Nucleus accumbens (tissue), 56 donors: ENCODE results near the gene BFSP1.
A peak's percentile ranks its signal among the peaks of the same experiment; 100 is the strongest.

Experiments used
- DNase-seq, 56 donors: peaks; one replicate each; lab custom pipeline; 2025; lab: John Stamatoyannopoulos, UW

Gene BFSP1

DNA sequence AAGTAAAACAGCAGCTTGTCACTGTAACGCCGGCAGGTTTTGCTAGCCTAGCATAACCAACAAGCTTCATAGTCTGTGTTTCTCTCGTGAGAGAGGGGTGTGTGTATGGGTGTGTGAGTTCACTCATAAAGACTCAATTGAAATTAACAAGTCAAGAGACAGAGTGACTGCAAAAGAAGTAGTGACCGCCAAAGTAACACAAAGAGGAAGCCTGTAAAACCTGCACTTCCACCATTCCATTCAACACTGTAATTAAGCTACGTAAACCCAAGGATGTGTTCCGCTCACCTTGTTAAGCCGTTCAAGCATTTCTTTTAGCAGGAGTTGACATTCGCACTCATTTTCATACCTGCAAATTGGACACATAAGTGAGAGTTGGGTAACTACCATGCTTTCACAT lies 6.6 kb downstream of the BFSP1 start:
- no peak for DNase-seq

DNA sequence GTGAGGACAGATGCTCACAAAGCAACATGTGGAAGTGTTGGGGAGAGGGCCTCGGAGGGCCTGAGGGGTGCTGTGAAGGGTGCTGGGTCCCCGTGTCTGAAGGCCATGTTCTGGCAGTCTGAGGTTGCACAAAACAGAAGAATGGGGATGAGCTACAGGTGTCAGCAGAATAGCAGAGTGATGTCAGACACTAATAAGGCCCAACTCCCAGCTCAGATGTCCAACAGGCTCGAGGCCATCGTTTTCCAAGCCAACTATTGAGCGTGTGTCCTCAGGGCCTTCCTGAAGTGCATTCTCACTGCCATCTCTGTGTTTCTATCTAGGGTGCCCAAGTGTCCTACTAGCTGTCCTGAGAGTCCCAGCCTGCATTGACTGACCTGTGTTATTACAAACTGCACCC lies 7.9 kb downstream of the BFSP1 start:
- no peak for DNase-seq

DNA sequence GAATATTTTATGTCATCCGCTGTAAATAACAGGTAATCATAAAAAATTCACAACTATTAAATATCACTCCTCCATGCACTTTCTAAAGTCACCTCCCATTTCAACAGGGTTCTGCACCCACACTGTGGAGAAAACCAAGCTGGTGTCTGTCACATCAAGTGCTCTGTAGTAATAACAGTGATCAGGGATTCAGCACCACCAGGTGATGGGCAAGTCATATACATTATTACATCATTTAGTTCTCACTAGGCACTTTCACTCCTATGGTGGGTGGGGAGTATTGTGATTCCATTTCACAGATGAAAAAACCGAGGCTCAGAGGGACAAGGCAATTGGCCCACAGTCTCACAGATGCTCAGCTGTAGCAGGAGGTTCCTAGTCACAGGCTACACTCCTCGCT lies 8.7 kb downstream of the BFSP1 start:
- DNase-seq = no peak

DNA sequence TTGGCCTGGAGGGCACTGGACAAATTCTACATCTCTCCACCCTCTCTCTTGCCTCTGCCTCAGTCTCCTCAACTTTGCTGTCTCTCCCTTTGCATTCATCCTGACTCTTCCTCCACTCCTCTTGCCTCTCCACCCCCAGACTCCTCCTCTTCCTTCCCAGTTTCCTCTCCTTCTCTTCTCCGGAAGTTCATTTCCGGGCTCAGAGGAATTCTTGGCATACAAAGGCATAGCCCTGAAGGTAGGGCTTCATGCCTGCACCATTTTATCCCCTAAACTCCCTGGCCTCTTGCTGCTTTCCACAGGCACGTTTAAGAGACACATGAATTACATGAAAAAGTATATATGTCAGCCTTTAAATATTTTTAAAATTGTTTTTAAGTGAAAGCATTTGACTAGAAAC lies 10.6 kb downstream of the BFSP1 start:
- DNase-seq = no peak

DNA sequence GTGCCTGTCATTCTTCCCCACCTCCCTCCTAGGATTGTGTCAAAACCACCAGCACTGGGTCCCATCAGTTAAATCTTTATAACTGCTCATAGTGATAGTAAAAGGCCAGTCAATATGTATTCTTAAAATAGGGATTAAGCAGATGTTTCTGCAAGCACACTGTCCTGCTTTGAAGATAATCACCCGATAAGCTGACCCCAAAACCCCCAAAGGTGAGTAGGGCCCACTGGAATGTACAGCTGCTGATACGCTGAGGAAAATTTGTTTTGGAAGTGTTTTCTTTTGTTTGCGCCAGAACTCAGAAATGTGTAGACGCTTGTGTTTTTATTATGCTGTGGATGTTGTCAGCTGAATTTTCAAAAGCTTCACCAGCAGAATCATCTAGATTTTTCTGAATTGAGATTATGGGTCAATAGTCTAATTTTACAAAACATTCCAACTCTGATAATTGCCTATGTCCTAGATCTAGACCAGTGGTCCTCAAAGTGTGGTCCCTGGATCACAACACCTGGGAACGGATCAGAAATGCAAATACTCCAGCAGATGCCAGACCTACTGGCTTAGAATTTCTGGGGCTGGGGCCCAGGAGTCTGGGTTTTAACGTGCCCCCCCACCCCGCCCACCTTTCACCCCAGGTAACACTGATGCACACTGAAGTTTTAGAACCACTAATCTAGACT lies 11.4 kb downstream of the BFSP1 start:
- DNase-seq = no peak

DNA sequence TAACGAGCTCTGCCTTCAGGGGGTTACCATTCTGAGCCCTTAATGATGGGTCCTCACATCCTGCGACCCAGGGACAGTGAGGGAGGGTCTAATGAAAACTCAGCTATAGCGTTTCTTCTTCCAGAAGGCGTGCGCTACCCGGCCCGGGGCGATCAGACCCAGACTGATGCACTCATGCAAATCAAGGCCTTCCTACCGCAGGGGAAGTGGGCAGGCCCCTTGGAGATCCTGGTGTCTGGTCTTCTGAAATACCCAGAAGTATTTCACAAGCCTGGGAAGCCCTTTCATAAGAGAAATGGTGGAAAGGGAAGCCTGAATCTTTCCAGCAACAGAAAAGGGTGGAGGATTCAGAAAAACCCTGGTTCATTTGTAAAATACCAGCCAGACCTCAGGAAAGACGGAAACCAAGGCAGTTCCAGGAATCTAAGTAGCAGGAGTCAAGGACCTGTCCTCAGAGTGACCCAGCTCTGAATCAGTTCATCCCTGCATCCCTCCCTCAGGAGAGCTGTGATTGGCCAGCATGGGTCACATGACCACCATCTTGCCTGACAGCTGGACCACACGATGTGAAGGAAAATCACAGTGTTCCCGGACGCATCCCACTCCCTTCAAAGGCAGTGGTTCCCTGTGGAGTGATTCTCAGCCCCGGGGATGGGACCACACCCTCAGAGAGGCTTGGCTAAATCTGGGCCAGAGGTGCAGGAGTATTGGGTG lies 12.7 kb downstream of the BFSP1 start:
- peak in 15 of 56 donors; percentile 2 to 42 (median 10) for DNase-seq

DNA sequence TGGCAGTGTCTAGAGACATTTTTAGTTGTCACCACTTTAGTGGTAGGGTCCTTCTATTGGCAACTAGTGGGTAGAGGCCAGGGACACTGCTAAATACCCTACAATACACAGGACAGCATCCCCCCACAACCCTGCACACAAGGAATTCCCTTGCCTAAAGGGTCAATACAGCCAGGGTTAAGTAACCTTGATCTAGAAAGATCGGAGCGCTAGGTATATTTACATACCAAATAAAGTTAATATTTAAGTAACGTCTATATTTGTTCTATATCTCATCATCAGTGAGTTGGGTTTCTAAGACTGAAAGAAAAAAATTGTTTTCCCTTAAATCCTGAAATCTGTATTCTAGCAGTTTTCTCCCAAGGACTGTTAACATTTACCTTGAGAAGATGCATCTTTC lies 16.1 kb downstream of the BFSP1 start:
- DNase-seq = no peak

DNA sequence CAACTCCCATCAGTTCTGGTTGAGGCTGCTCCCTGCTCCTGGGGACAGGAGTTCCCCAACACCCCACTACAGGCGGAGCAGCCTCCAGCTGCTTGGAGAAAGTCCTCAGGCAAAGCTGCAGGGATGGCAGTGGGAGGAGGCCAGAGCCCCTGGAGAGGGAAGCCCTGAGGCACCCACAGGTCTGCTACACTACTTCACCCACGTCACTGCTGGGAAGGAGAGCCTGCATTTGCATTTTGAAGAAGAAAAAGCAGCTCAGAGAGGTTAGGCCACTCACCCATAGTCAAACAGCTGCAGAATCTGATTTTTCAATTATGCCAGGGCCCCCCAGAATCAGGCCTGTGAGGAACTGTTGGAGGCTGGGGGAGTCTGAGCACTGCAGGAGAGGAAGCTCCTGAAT lies 17.2 kb downstream of the BFSP1 start:
- no peak for DNase-seq

DNA sequence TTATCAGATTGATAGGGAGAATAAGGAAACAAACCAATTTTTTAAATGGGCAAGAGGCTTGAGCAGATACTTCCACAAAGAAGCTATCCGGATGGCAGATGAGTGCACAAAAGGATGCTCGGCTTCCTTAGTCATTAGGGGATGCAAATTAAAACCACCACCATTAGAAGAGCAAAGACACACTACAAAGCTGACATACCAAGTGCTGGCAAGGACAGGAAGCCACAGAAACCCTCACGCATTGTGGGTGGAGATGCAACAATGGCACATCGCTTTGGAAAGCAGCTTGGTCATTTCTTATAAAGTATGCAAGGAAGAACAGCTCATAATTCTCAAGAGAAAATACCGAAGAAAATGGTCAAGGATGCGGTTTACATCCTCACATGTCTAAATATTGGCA lies 19.8 kb downstream of the BFSP1 start:
- DNase-seq = no peak

DNA sequence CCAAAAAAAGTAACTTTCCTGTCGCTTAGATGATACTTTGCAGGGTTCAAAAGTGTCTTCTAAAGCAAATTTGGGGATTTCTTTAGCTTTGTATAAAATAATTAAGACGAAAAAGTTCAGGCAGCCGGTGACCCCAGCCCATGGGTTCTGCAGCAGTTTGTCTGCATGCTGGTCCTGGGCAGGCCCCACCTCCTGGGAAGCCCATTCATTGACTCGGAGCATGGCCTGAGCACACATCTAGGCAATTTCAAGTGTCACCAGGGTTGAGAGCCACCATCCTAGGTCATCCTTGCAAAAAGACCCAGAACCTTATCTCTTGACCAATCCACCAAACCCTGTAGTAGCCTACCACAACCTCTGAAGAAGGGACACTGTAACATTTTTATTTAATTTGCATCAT lies 20.6 kb downstream of the BFSP1 start:
- no peak for DNase-seq

DNA sequence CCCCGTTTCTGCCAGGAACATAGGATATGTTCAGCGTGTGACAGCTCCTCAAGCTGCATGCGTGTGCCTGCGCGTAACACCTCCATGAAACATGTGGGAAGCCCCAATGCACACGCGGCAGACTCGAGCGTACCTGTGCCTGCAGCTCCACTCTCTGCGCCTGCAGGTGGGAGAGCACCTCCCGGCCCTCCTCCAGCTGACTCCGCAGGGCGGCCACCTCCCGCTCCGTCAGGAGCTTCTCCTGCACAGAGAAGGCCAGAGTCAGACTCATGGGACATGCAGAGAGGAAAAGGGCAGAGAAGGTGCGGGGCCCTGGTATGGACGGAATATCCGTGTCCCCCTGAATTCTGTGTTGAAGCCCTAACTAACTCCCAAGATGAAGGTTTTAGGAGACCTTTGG lies 22.4 kb downstream of the BFSP1 start:
- no peak for DNase-seq

DNA sequence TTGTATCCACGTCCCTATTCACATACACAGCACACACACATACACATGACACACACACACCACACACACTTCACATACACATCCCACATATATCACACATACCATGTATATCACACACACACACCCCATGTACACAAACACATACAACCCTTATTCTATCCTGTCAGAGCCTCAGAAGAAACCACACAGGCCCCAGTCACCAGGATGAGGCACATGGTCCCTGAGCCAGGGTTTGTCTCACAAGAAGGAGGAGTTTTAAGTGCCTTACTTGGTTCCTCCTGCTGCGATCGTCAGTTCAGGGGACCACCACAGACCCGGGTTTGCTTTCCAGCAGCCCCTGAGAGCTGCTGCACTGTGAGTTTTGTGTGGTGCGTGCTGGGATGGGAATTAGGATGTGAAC lies 23.6 kb downstream of the BFSP1 start:
- DNase-seq = no peak

DNA sequence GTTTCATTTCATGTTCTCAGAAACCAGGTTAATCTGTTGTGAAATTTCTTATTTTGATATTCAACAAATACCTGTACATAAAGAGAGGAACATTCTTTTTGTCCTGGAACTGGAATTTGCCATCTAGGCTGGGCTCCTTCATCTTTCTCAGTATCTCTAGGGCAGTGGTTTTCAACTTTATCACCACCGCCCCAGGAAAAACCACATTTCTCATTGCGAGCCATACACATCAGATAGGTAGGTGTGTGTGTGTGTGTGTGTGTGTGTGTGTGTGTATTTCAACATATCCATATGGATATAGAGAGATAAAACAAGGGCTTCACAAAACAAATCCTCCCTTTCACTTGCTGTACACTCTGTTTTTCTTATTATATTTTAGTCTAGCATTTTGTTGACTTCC lies 24.1 kb downstream of the BFSP1 start:
- no peak for DNase-seq

DNA sequence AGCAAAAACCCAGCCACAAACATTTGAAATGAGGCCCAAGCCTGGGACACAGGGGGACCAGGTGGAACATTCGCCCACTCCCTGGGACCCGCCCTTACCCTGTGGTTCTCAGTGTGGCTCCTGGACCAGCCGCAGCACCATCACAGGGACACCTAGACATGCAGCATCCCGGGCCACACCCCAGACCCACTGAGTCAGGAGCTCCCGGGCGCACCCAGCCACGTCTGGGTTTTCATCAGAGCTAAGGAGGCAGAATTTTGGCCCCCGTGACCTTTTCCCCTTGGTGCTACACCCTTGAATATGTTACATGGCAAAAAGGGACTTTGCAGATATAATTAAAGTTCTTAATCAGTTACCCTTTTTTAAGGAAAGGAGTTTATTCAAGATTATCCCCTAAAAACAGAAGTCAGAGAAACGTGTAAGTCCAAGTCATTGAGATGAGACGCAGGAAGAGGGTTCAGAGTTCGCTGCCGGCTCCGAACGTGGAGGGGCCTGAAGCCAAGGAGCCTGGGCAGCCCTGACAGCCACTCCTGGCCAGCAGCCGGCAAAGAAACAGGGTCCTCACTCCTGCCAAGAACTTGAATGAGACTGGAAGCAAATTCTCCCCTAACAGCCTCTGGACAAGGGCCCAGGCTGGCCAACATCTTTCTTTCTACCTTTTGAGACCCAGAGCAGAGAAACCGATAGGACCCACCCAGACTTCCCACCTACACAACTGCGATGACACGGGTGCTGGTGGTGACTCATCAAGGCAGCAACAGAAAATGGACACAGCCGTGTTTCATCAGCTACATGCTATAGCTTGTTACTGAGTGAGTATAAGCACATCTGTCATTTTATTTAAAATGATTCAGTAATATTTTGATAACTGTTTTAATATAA lies 25.3 kb downstream of the BFSP1 start:
- DNase-seq = peak in 7 of 56 donors; percentile 6 to 17 (median 14)

DNA sequence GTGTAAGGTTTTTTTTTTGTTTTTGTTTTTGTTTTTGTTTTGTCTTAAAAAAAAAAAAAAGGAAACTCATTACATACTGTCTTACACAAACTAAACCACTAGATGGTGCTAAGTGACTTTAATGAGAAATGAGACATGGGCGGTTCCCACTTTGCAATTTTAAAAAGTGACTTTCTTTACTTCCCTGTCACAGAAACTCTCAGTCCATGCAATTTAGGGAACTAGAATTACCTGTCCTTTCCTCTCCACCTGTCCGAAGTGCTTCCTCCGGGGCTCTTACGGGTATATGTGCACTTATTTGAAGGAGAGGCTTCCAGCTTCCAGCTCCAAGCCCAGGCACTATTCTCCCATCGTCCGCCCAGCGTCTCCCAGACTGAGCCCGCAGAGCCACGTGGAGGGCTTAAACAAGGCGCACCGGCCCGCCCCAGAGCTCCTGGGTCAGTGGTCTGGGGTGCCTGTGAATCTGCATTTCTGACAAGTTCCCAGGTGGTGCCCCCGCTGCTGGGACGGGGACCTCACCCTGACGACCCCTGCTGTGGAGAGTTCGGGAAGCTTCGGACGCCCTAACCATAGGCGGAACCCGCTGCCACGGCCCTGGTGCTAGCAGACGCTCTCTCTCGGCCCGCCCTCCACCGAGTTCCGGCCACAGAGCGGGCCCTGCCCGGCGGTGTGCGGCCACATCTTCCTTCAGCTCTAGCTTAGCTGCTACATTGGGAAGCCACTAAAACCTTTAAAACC lies 26.1 kb downstream of the BFSP1 start:
- DNase-seq = peak in 19 of 56 donors; percentile 4 to 57 (median 27)

DNA sequence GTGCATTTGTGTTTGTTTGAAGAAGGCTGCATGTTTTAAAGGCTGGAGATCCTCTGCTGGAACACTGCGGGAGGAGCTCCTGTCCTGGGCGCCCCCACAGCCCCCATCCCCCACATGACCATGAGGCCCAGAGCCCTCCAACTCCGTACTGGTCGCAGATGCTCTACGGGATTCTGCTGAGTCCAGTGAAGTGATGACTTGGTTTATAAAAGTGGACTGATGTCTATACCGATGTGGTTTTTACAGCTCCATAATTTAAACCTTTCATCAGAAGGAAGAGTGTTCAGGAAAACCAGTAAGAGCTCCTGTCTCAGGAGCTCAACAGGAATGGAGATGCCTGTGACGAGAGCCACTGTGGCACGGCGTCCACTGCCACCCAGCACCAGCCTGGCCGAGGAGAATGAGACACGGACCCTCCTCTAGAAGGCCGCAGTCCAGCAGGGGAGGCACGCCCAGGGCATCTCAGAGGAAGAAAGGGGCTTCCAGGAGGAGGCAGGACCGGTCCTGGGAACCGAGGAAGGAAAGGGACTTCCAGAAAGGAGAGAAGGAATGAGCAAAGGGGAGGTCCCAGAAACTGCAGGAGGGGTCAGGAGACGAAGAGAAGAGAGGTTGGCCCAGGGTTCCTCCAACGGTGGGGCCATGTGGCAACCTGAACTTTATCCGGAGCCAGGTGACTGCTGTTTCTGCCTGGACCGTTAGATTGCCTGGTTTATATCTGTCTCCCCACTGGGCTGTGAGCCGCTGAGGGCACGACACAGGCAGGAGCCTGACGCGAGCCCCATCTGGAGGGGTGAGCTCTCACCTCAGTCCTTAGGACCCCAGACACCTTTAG lies 26.9 kb downstream of the BFSP1 start:
- DNase-seq = no peak

DNA sequence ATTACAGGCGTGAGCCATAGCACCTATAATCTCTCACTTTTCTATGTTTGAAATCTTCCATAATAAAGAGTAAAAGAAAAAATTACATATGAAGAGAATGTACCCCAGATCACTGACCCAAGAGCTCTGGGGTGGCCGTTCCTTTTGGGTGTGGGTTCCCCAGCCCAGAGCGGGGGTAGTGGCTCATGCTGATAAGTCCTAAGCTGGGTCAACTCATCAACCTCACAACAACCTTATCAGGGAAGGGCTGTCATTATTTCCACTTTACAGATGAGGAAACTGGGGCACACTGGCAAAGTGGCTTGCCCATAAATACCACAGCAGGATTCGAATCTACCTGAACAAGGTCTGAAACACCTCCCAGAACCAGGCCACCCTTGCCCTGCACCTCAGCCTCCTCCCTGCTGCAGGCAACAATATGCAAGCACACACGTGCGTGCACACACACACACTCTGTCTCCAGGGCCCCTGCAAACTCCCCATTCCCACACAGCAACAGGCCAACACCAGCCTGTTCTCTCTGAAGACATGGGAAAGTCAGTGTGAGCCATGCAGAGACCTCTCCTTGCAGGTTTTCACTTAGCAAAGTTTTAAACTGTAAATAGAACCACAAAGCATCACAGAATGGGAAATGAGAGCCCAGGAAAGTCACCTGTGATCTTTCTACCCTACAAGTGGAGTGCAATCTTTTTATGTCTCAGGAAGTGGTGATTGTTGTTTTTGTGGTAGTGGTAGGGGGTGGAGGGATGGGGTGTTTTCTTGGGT lies 27.7 kb downstream of the BFSP1 start:
- DNase-seq = no peak

DNA sequence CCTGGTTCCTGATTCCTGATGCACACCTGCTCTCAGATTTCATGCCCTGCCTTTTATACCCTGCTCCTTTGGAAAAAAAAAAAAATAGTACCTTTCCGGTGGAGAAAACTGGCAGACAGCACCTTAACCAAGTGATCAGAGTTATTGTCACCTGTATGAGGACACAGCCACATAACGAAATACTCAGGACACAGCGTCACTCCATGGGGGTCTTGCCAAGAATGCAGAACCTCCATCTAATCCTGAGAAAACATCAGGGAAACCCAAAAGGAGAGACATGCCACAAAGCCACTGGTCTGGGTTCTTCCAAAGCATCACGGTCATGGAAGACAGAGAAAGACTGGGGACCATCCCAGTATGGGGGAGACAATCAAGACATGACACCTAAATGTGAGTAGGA lies 29.1 kb downstream of the BFSP1 start:
- no peak for DNase-seq

DNA sequence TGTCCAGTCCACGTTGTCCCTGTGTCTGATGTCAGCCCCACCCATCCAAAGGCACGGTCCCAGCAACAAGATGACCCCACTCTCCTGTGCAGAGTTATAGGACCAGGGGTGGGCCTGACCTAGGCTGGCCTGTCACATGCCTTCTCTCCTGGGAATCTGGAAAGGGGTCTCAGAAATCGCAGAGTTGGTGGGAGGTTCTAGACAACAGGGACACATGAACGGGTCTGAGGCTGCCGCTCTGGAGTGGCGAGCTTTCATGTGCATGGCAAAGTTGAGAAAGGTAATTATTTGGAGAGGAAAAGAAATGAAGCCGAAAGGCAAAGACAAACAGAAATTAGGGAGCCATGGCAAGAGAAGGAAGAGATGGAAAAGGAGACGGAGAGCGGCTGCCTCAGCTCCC lies 29.5 kb downstream of the BFSP1 start:
- DNase-seq = no peak
